Activated CD4-positive, alpha-beta T cell treated with anti-CD3 and anti-CD28 coated beads, Interleukin-2, Interleukin-6, amounts not matched to agents 100 ng/mL and 50 ng/mL, durations not matched to agents 16 hours and 8 hours (primary cell): Measurements from ENCODE around the gene SECISBP2L.
"Not testable (repeated sequence)": the region's sequence is repeated elsewhere in the genome, so short reads cannot be mapped to it uniquely, and the experiment has no call there.

Experiments
- DNase-seq: peaks from one replicate; pipeline ENCODE4 v3.0.0-alpha.2; 2020

SECISBP2L gene

GRCh38 chr15:49046220-49047102, at the start of gene SECISBP2L:
Gene SECISBP2L (minus strand): TSS chr15:49046446. CDS start chr15:49046299, 147 bp downstream.
- peak; percentile 95 for DNase-seq

GRCh38 chr15:49094923-49095322, 48.7 kb upstream of the SECISBP2L start:
- DNase-seq = no peak

GRCh38 chr15:49093252-49094105, 47.2 kb upstream of the SECISBP2L start:
- DNase-seq = no peak

GRCh38 chr15:49088996-49089395, 42.8 kb upstream of the SECISBP2L start:
- no peak for DNase-seq

GRCh38 chr15:49085696-49086459, 39.6 kb upstream of the SECISBP2L start:
- no peak for DNase-seq

GRCh38 chr15:49084285-49084570, 38.0 kb upstream of the SECISBP2L start:
- DNase-seq = no peak

GRCh38 chr15:49083401-49084284, 37.4 kb upstream of the SECISBP2L start:
- no peak for DNase-seq

GRCh38 chr15:49082960-49083359, 36.7 kb upstream of the SECISBP2L start:
- no peak for DNase-seq

GRCh38 chr15:49079340-49080039, 33.2 kb upstream of the SECISBP2L start:
- no peak for DNase-seq

- no peak for DNase-seq
Measured at GRCh38 chr15:49075881-49076280, 29.6 kb upstream of the SECISBP2L start.

GRCh38 chr15:49074589-49075287, 28.5 kb upstream of the SECISBP2L start:
- DNase-seq = not testable (repeated sequence)

- no peak for DNase-seq
Measured at GRCh38 chr15:49066372-49066771, 20.1 kb upstream of the SECISBP2L start.

- no peak for DNase-seq
Measured at GRCh38 chr15:49064884-49065283, 18.6 kb upstream of the SECISBP2L start.

GRCh38 chr15:49064281-49064653, 18.0 kb upstream of the SECISBP2L start:
- no peak for DNase-seq

- DNase-seq = no peak
Measured at GRCh38 chr15:49063402-49064280, 17.4 kb upstream of the SECISBP2L start.

GRCh38 chr15:49062900-49063299, 16.7 kb upstream of the SECISBP2L start:
- DNase-seq = no peak

GRCh38 chr15:49060710-49061495, 14.7 kb upstream of the SECISBP2L start:
- no peak for DNase-seq

- no peak for DNase-seq
Measured at GRCh38 chr15:49059491-49059890, 13.2 kb upstream of the SECISBP2L start.

GRCh38 chr15:49058559-49058958, 12.3 kb upstream of the SECISBP2L start:
- no peak for DNase-seq
